K562 (cell line): ENCODE measurements around the gene TSEN34. TPM values are rescaled to one million over a fixed set of nuclear protein-coding genes. Genes with fewer than 3 reads are reported as not detected.

Source experiments
- ARID2 ChIP-seq: fragments of 450-650 bp; IDR thresholded peaks from 2 replicates; pipeline ENCODE4 v1.6.1; 2017; ENCODE audit warnings: antibody characterized with exemption, mild to moderate bottlenecking
- CSDE1 ChIP-seq, 2 experiments: fragments of 450-650 bp; IDR thresholded peaks; 2 replicates each; pipeline ENCODE4 v1.6.1; 2016; ENCODE audit warnings: mild to moderate bottlenecking in 1 of 2
- EP400 ChIP-seq: fragments of 450-650 bp; IDR thresholded peaks from 2 replicates; pipeline ENCODE4 v1.6.1; 2017; ENCODE audit warnings: antibody characterized with exemption, mild to moderate bottlenecking, moderate library complexity
- FIP1L1 ChIP-seq: fragments of 200-400 bp; formaldehyde crosslinking; IDR thresholded peaks from 2 replicates; pipeline ENCODE4 v1.6.1; 2018; ENCODE audit warnings: mild to moderate bottlenecking, low read depth, low read length; ENCODE audit not compliant: poor library complexity, severe bottlenecking
- FOSL1 ChIP-seq: fragments of 200-800 bp; sonication (Bioruptor generic); conservative IDR thresholded peaks from 2 replicates; pipeline ENCODE4 v1.6.1; 2016; ENCODE audit warnings: missing genetic modification characterization, missing compliant biosample characterization
- HMG20A ChIP-seq: fragments of 450-650 bp; formaldehyde crosslinking; conservative IDR thresholded peaks from 2 replicates; pipeline ENCODE4 v1.4.0; 2020; ENCODE audit warnings: mild to moderate bottlenecking, mixed read lengths
- MAFF ChIP-seq: IDR thresholded peaks from 2 replicates; pipeline ENCODE4 v1.6.1; 2012; ENCODE audit warnings: low read length, improper control_type of control experiment
- NBN ChIP-seq: fragments of 450-650 bp; IDR thresholded peaks from 2 replicates; pipeline ENCODE4 v1.6.1; 2016; ENCODE audit warnings: low read depth, mild to moderate bottlenecking
- POLR2AphosphoS2 ChIP-seq: IDR thresholded peaks from 2 replicates; pipeline ENCODE4 v1.6.1; 2012; ENCODE audit warnings: low read length, improper control_type of control experiment
- RAD51 ChIP-seq: fragments of 450-650 bp; IDR thresholded peaks from 2 replicates; pipeline ENCODE4 v1.7.1; 2016; ENCODE audit warnings: low read depth, mild to moderate bottlenecking, borderline replicate concordance
- RBM34 ChIP-seq: fragments of 200-400 bp; formaldehyde crosslinking; IDR thresholded peaks from 2 replicates; pipeline ENCODE4 v1.6.1; 2018; ENCODE audit warnings: low read length, borderline replicate concordance; ENCODE audit not compliant: insufficient read depth
- RCOR1 ChIP-seq, 2 experiments: IDR thresholded peaks; 2 replicates each; pipeline ENCODE4 v1.6.1; 2012; ENCODE audit warnings: low read depth in 2 of 2, low read length in 2 of 2, borderline replicate concordance in 1 of 2, improper control_type of control experiment in 1 of 2
- SIRT6 ChIP-seq: IDR thresholded peaks from one replicate; pipeline ENCODE4 v1.6.1; 2012; ENCODE audit warnings: low read depth, mild to moderate bottlenecking, control low read depth, inconsistent platforms, low read length, moderate library complexity
- SMARCA4 ChIP-seq: fragments of 450-650 bp; IDR thresholded peaks from 2 replicates; pipeline ENCODE4 v1.6.1; 2016
- SMC3 ChIP-seq: conservative IDR thresholded peaks from 2 replicates; pipeline ENCODE4 v1.6.1; 2011; ENCODE audit warnings: low read depth, low read length, improper control_type of control experiment; ENCODE audit not compliant: insufficient read depth
- SOX6 ChIP-seq: fragments of 450-650 bp; IDR thresholded peaks from 2 replicates; pipeline ENCODE4 v1.6.1; 2014; ENCODE audit warnings: mild to moderate bottlenecking
- SRSF9 ChIP-seq: fragments of 200-400 bp; formaldehyde crosslinking; IDR thresholded peaks from 2 replicates; pipeline ENCODE4 v1.6.1; 2017; ENCODE audit warnings: low read depth, low read length, borderline replicate concordance
- TCF3 ChIP-seq: sonication (generic); formaldehyde crosslinking; IDR thresholded peaks from 2 replicates; pipeline ENCODE4 v1.4.0; 2020; ENCODE audit warnings: mild to moderate bottlenecking, missing genetic modification reagents
- TEAD2 ChIP-seq: fragments of 450-650 bp; IDR thresholded peaks from 2 replicates; pipeline ENCODE4 v1.6.1; 2016; ENCODE audit warnings: missing genetic modification characterization, control low read depth, missing compliant biosample characterization
- TEAD4 ChIP-seq, 2 experiments: sonication (generic) in 1 of 2; formaldehyde crosslinking in 1 of 2; IDR thresholded peaks; 2 replicates each; pipeline versions ENCODE4 v1.6.1 to v1.8.0; 2012 to 2022; ENCODE audit warnings: borderline replicate concordance in 1 of 2, inconsistent platforms in 1 of 2, low read length in 1 of 2, mild to moderate bottlenecking in 1 of 2, missing genetic modification reagents in 1 of 2
- VEZF1 ChIP-seq: fragments of 200-800 bp; sonication (Bioruptor generic); IDR thresholded peaks from 2 replicates; pipeline ENCODE4 v1.6.1; 2017; ENCODE audit warnings: missing genetic modification characterization, missing compliant biosample characterization
- ZFP36 ChIP-seq: fragments of 150-350 bp; IDR thresholded peaks from 2 replicates; pipeline ENCODE4 v1.6.1; 2018; ENCODE audit warnings: low read length, low read depth; ENCODE audit not compliant: partially characterized antibody
- ZNF12 ChIP-seq: sonication (generic); formaldehyde crosslinking; IDR thresholded peaks from 2 replicates; pipeline ENCODE4 v1.4.0; 2020; ENCODE audit warnings: mild to moderate bottlenecking, missing genetic modification reagents
- ZNF436 ChIP-seq: fragments of 250-450, 450-650 bp; sonication (Bioruptor Pico); formaldehyde crosslinking; IDR thresholded peaks from 2 replicates; pipeline ENCODE4 v1.7.0; 2020; ENCODE audit warnings: mild to moderate bottlenecking
- polyA plus RNA-seq, 8 experiments: library from polyadenylated mRNA; depleted of rRNA in 4 of 8; stranded (reverse) in 5 of 8; unstranded in 3 of 8; fragments of >200 nt; fragmentation: Nextera tagmentation in 2 of 8; fragmentation: Illumina TruSeq in 1 of 8; extraction: Ambion mirVana in 2 of 8; extraction: Trizol in 1 of 8; gene quantifications; 2 replicates each; pipeline versions ENCODE4 v1.2.1 to v1.2.3, GENCODE V29; 2011 to 2014; ENCODE audit warnings: inconsistent platforms in 1 of 8, missing spikeins in 1 of 8
- total RNA-seq, 7 experiments: library from RNA; depleted of rRNA in 6 of 7; stranded (reverse); fragments of >200 nt in 6 of 7; fragmentation: Illumina TruSeq in 2 of 7; extraction: Trizol in 2 of 7; gene quantifications; 2 replicates each; pipeline versions ENCODE4 v1.2.1 to v1.2.3, GENCODE V29; 2011 to 2021; ENCODE audit warnings: low replicate concordance in 1 of 7
- TF ChIP-seq, protein P1 (sequence below): fragments of 450-650 bp; formaldehyde crosslinking; IDR thresholded peaks from 2 replicates; pipeline ENCODE4 v1.4.0; 2020; ENCODE audit warnings: mild to moderate bottlenecking, moderate library complexity
- TF ChIP-seq, protein P2 (sequence below): sonication (generic); formaldehyde crosslinking; IDR thresholded peaks from 2 replicates; pipeline ENCODE4 v1.9.0; 2022; ENCODE audit warnings: mild to moderate bottlenecking, missing genetic modification reagents

The TSEN34 gene
- total and polyA plus RNA-seq, 9 of the 15 experiments (the other 6 are each of a cell fraction or from before 2014, with no cell fraction given) = 3.1 to 57.6 (median 29.5) TPM

DNA sequence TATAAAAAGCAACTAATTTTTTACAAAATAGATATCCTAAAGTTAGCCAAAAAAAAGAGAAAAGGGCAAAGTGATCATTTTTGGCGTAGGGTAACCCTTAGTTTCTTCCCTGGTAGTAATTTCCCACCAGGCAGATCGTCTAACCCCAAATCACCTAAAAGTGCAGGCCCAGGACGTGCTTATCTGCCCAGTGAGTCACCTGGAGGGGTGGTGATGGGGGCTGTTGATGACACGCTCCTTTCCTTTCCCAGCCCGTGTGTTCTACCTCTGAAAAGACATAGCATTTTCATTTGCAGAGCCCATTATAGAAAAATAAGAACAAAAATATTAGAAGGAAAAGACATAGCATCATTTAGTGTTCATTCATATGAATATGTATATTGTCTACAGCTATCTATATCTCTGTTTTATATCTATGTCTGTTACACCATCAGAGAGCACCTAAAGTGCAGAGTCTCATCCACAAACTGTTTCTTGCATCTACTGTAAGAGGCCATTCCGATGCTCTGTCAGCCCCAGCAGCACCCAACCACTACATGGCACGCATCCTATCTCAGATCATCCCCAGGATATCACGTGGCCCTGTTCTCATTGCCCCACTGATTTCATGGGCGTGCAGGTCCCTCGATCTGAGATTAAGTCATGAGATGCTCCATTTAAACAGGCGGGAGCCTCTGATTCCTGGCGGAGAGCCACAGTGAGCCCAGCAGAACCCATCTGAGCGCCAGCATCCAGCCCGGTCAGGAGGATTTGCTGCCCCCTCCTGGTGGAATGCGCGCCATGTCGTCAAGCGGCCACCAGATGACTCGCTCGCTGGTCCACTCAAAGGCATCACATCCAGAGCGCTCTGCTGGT lies 40.2 kb downstream of the TSEN34 start (continued):
- TF ChIP-seq FOSL1 (peak; percentile 96), NBN (no peak), SRSF9 (no peak), ARID2 (peak; percentile 57; the same call in 1 of the 2 replicates), MAFF (no peak), SMARCA4 (peak; percentile 51), EP400 (no peak), VEZF1 (CRISPR knock-in tag) (peak; percentile 46; the same call in 1 of the 2 replicates), CSDE1 (IDR thresholded peaks at IDR 0.05) (no peak), FIP1L1 (no peak), RBM34 (no peak), ZFP36 (peak; percentile 6), SIRT6 (no peak), RAD51 (peak; percentile 49), ZNF436 (no peak), SOX6 (peak; percentile 23; the same call in 1 of the 2 replicates), TEAD2 (tag) (no peak), SMC3 (peak; percentile 94), HMG20A (CRISPR knock-in tag) (no peak), TEAD4 (IDR thresholded peaks at IDR 0.05; ENCODE audit: low read length) (peak; percentile 45), TEAD4 (CRISPR knock-in tag; IDR thresholded peaks at IDR 0.05; ENCODE audit: borderline replicate concordance) (no peak), POLR2AphosphoS2 (no peak), TCF3 (peak; percentile 10), RCOR1 (IDR thresholded peaks at IDR 0.05; ENCODE audit: borderline replicate concordance in 1 of 2, low read depth in 2 of 2, low read length in 2 of 2) (peak; percentile 26 to 91; a peak in 2 of 4 replicates), ZNF12 (CRISPR knock-in tag) (0 out of 2 replicates have a peak, but pooled peaks have one; percentile 48)
- TF ChIP-seq, protein P1, sequence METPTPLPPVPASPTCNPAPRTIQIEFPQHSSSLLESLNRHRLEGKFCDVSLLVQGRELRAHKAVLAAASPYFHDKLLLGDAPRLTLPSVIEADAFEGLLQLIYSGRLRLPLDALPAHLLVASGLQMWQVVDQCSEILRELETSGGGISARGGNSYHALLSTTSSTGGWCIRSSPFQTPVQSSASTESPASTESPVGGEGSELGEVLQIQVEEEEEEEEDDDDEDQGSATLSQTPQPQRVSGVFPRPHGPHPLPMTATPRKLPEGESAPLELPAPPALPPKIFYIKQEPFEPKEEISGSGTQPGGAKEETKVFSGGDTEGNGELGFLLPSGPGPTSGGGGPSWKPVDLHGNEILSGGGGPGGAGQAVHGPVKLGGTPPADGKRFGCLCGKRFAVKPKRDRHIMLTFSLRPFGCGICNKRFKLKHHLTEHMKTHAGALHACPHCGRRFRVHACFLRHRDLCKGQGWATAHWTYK (CRISPR knock-in tag) = 0 out of 2 replicates have a peak, but pooled peaks have one; percentile 44
- TF ChIP-seq, protein P2, sequence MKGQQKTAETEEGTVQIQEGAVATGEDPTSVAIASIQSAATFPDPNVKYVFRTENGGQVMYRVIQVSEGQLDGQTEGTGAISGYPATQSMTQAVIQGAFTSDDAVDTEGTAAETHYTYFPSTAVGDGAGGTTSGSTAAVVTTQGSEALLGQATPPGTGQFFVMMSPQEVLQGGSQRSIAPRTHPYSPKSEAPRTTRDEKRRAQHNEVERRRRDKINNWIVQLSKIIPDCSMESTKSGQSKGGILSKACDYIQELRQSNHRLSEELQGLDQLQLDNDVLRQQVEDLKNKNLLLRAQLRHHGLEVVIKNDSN = peak; percentile 58
